Activated CD8-positive, alpha-beta memory T cell treated with anti-CD3 and anti-CD28 coated beads for 36 hours (primary cell): ENCODE data around the gene PAXX. TPM values are rescaled to one million over a fixed set of nuclear protein-coding genes. Genes with fewer than 3 reads are reported as not detected.

ENCODE experiments used
- CTCF ChIA-PET: fragments of 350-600 bp; sonication (Branson Sonifier 250); formaldehyde crosslinking; loops from one replicate; lab custom pipeline; 2021; ENCODE audit warnings: antibody characterized with exemption; lab: Charles Lee
- POLR2A ChIA-PET: fragments of 350-600 bp; sonication (Branson Sonifier 250); formaldehyde crosslinking; loops from one replicate; lab custom pipeline; 2021; ENCODE audit warnings: antibody characterized with exemption; lab: Charles Lee
- total RNA-seq, 2 experiments: library from RNA; stranded (reverse); gene quantifications; one replicate each; pipeline ENCODE4 v1.2.3, GENCODE V29; 2021

PAXX gene
- 10 to 100 TPM; 66.9 to 74.6 TPM for total RNA-seq

- POLR2A ChIA-PET, result interaction anchor here (0.5 to 1.8 kb wide), 13 partner anchors 10 to 264 kb away, joined by 3 to 13 read pairs (median 4); no protein-coding TSS in a partner anchor
- CTCF ChIA-PET, result interaction anchor here (1.0 to 4.4 kb wide), 10 partner anchors 10 to 204 kb away, joined by 3 to 26 read pairs (median 6); partner anchors contain the start of genes ABCA2, AJM1, C8G and LCNL1
Measured at GRCh38 chr9:136991993-136992818, at the start of gene PAXX. Gene PAXX, plus strand, starts transcription at chr9:136992422. Its CDS starts 22 bp downstream, at chr9:136992444.

- ChIA-PET POLR2A (interaction anchor here (0.7 kb wide), 2 partner anchors 8 to 57 kb away, joined by 3 to 4 read pairs; partner anchors contain the start of gene TRAF2), CTCF (interaction anchor here (0.9 to 6.4 kb wide), 3 partner anchors 93 to 99 kb away, joined by 3 to 46 read pairs (median 3); no protein-coding TSS in a partner anchor)
Measured at GRCh38 chr9:136942881-136943230, 49.4 kb upstream of the PAXX start.

GRCh38 chr9:136943291-136944211 is 48.7 kb upstream of the PAXX start:
- CTCF ChIA-PET, result interaction anchor here (0.5 to 6.4 kb wide), 10 partner anchors 17 to 151 kb away, joined by 3 to 46 read pairs (median 3); no protein-coding TSS in a partner anchor
- POLR2A ChIA-PET, result interaction anchor here (0.6 to 1.0 kb wide), 5 partner anchors 9 to 82 kb away, joined by 3 to 5 read pairs (median 3); partner anchors contain the start of gene TRAF2

- POLR2A ChIA-PET, result interaction anchor here (0.6 to 1.0 kb wide), 3 partner anchors 42 to 82 kb away, joined by 3 to 5 read pairs (median 3); no protein-coding TSS in a partner anchor
- CTCF ChIA-PET, result interaction anchor here (0.5 to 6.4 kb wide), 10 partner anchors 17 to 152 kb away, joined by 3 to 46 read pairs (median 3); no protein-coding TSS in a partner anchor
Measured at GRCh38 chr9:136944212-136944518, 48.1 kb upstream of the PAXX start.

- ChIA-PET POLR2A (interaction anchor here (0.6 to 1.0 kb wide), 2 partner anchors 43 to 75 kb away, joined by 3 read pairs; no protein-coding TSS in a partner anchor), CTCF (interaction anchor here (0.6 to 6.4 kb wide), 16 partner anchors 16 to 152 kb away, joined by 3 to 46 read pairs (median 4); partner anchors contain the start of genes AJM1, PAXX and PTGDS)
Measured at GRCh38 chr9:136944519-136945332, 47.5 kb upstream of the PAXX start, which contains the start of the genes C8G and FBXW5. Gene C8G, plus strand, starts transcription at chr9:136945243. Its CDS starts 78 bp downstream, at chr9:136945321. Gene FBXW5, minus strand, starts transcription at chr9:136944738. Its CDS starts 655 bp downstream, at chr9:136944083.

- CTCF ChIA-PET, result interaction anchor here (0.6 to 6.4 kb wide), 11 partner anchors 29 to 123 kb away, joined by 3 to 46 read pairs (median 4); partner anchors contain the start of genes ABCA2, AJM1, PAXX and PTGDS
- POLR2A ChIA-PET, result no interaction called here
Measured at GRCh38 chr9:136945333-136946227, 46.6 kb upstream of the PAXX start.

- ChIA-PET CTCF (interaction anchor here (1.1 to 6.4 kb wide), 6 partner anchors 29 to 89 kb away, joined by 4 to 46 read pairs (median 5); partner anchors contain the start of genes ABCA2 and PAXX), POLR2A (no interaction called here)
Measured at GRCh38 chr9:136946228-136947027, 45.8 kb upstream of the PAXX start.

GRCh38 chr9:136947028-136947891 is 45.0 kb upstream of the PAXX start:
- ChIA-PET CTCF (interaction anchor here (0.9 to 6.4 kb wide), 16 partner anchors 9 to 100 kb away, joined by 3 to 46 read pairs (median 3); partner anchors contain the start of genes ABCA2, CLIC3, FUT7 and PAXX), POLR2A (interaction anchor here (1.1 kb wide), 1 partner anchor 49 kb away, joined by 4 read pairs; the partner anchor contains the start of gene CLIC3)

- ChIA-PET POLR2A (interaction anchor here (1.1 kb wide), 1 partner anchor 48 kb away, joined by 4 read pairs; the partner anchor contains the start of gene CLIC3), CTCF (interaction anchor here (0.6 to 6.4 kb wide), 19 partner anchors 10 to 180 kb away, joined by 3 to 46 read pairs (median 3); partner anchors contain the start of genes ABCA2, CLIC3, FUT7 and PAXX)
Measured at GRCh38 chr9:136947955-136948510, 44.2 kb upstream of the PAXX start.

GRCh38 chr9:136949239-136949816 is 42.9 kb upstream of the PAXX start:
- POLR2A ChIA-PET, result interaction anchor here (0.6 kb wide), 1 partner anchor 1007 kb away, joined by 4 read pairs; no protein-coding TSS in a partner anchor
- CTCF ChIA-PET, result interaction anchor here (2.0 to 6.4 kb wide), 2 partner anchors 80 to 86 kb away, joined by 26 to 46 read pairs; partner anchors contain the start of gene ABCA2

- ChIA-PET CTCF (no interaction called here), POLR2A (interaction anchor here (0.6 kb wide), 1 partner anchor 1008 kb away, joined by 4 read pairs; no protein-coding TSS in a partner anchor)
Measured at GRCh38 chr9:136949817-136950655, 42.2 kb upstream of the PAXX start.

- ChIA-PET CTCF (interaction anchor here (0.9 kb wide), 1 partner anchor 80 kb away, joined by 4 read pairs; no protein-coding TSS in a partner anchor), POLR2A (no interaction called here)
Measured at GRCh38 chr9:136950656-136951276, 41.5 kb upstream of the PAXX start.
